ENCODE measurements around the gene PET100. TPM values are rescaled to one million over a fixed set of nuclear protein-coding genes. Genes with fewer than 3 reads are reported as not detected.

PET100 gene
- polyA plus RNA-seq, 2 of the 4 experiments (the other 2 are of a cell fraction), result 48.6 to 99.3 TPM

DNA sequence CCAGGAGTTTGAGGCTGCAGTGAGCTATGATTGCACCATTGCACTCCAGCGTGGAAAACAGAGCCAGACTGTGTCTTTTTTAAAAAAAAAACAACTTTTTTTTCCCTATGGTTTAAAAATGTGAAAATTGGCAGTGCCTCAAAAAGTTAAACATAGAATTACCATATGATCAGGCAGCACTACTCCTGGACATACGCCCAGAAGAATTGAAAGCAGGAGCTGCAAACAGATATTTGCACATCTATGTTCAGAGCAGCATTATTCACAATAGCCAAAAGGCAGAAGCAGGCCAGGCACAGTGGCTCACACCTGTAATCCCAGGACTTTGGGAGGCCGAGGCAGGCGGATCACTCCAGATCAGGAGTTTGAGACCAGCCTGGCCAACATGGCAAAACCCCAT lies 35.5 kb downstream of the PET100 start:
- ChIA-PET POLR2A (no interaction called here), CTCF (interaction anchor here (0.6 kb wide), 1 partner anchor 15 kb away, joined by 3 read pairs; no protein-coding TSS in a partner anchor)
- ATAC-seq, result no peak
- H3K4me3 ChIP-seq, result no peak overlapping the region
- no peak overlapping the region for H3K27ac ChIP-seq
- no peaks in the 10 kb centered on the region for H3K4me1 ChIP-seq
- TF ChIP-seq, protein P1, sequence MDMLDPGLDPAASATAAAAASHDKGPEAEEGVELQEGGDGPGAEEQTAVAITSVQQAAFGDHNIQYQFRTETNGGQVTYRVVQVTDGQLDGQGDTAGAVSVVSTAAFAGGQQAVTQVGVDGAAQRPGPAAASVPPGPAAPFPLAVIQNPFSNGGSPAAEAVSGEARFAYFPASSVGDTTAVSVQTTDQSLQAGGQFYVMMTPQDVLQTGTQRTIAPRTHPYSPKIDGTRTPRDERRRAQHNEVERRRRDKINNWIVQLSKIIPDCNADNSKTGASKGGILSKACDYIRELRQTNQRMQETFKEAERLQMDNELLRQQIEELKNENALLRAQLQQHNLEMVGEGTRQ (IDR thresholded peaks at IDR 0.05), result no peak
- no peak for TF ChIP-seq ZSCAN20 (CRISPR knock-in tag; IDR thresholded peaks at IDR 0.05)
- TF ChIP-seq NR3C1 (IDR thresholded peaks at IDR 0.05), result no peak
- TF ChIP-seq FOSL2 (IDR thresholded peaks at IDR 0.05), result no peak
- TF ChIP-seq FOSL2 (CRISPR knock-in tag; IDR thresholded peaks at IDR 0.05), result no peak
- no peak for TF ChIP-seq SREBF2 (IDR thresholded peaks at IDR 0.05)
- no peak for TF ChIP-seq TFCP2L1 (CRISPR knock-in tag; IDR thresholded peaks at IDR 0.05)
- no peak for TF ChIP-seq MYC (IDR thresholded peaks at IDR 0.05; ENCODE audit: borderline replicate concordance, low read length)
- TF ChIP-seq, protein P2, sequence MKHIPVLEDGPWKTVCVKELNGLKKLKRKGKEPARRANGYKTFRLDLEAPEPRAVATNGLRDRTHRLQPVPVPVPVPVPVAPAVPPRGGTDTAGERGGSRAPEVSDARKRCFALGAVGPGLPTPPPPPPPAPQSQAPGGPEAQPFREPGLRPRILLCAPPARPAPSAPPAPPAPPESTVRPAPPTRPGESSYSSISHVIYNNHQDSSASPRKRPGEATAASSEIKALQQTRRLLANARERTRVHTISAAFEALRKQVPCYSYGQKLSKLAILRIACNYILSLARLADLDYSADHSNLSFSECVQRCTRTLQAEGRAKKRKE (CRISPR knock-in tag; IDR thresholded peaks at IDR 0.05; ENCODE audit: low read depth), result no peak
- TF ChIP-seq EP300 (IDR thresholded peaks at IDR 0.05), result no peak
- TF ChIP-seq EHF (CRISPR knock-in tag; IDR thresholded peaks at IDR 0.05), result no peak
- no peak for TF ChIP-seq POLR2AphosphoS2 (conservative IDR thresholded peaks at IDR 0.05; ENCODE audit: low read length)
- no peak for TF ChIP-seq MAFK (IDR thresholded peaks at IDR 0.05; ENCODE audit: partially characterized antibody)
- TF ChIP-seq HOXA7 (CRISPR knock-in tag; IDR thresholded peaks at IDR 0.05), result no peak
- DNase-seq (ENCODE audit: low read depth in 1 of 2, low spot score in 1 of 2), result no peak
- no peaks in the 10 kb centered on the region for H3K9me3 ChIP-seq
- WGBS (ENCODE audit: missing lambda C conversion rate), result 61% methylated on average over 4 of the region's 4 CpGs
- no peak for FAIRE-seq
- no peak overlapping the region for H3K4me2 ChIP-seq

DNA sequence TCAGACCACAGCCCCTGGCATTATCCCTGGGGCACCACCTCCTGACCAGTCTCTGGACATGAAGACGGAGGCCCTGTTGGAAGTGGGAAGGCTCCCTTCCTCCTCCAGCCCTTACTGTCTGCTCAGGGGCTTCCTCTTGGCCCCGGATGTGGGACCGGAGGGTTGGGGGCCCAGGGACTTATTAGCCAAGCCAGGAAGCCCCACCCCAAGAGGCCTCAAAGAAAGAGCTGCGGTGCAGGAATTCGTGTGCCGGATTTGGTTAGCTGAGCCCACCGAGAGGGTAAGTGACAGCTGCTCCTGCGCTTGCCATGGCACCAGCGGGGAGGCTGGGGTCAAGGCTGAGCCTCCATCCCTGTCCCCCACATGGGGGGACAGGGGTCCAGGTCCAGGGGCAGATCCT lies 39.2 kb downstream of the PET100 start, which contains the start of gene RETN:
Gene RETN (plus strand): TSS at position 208 of the 400 bp plus-strand sequence. CDS start 278 bp downstream, outside the sequence.
- CTCF ChIA-PET, result interaction anchor here (0.9 to 5.7 kb wide), 7 partner anchors 10 to 131 kb away, joined by 3 to 34 read pairs (median 3); partner anchors contain the start of gene TRAPPC5

More for the DNA sequence above, 39.2 kb downstream of the PET100 start, which contains the start of gene RETN:
- no peak for TF ChIP-seq SMC3 (IDR thresholded peaks at IDR 0.05)
- no peak for TF ChIP-seq KDM1A (IDR thresholded peaks at IDR 0.05; ENCODE audit: low read depth)
- TF ChIP-seq CHD2 (IDR thresholded peaks at IDR 0.05; ENCODE audit: low read length, partially characterized antibody), result no peak
- TF ChIP-seq KDM5A (IDR thresholded peaks at IDR 0.05), result no peak
- TF ChIP-seq RCOR1 (IDR thresholded peaks at IDR 0.05; ENCODE audit: low read depth, low read length), result no peak
- TF ChIP-seq, protein P3, sequence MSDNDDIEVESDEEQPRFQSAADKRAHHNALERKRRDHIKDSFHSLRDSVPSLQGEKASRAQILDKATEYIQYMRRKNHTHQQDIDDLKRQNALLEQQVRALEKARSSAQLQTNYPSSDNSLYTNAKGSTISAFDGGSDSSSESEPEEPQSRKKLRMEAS (IDR thresholded peaks at IDR 0.05), result no peak
- TF ChIP-seq, protein P4, sequence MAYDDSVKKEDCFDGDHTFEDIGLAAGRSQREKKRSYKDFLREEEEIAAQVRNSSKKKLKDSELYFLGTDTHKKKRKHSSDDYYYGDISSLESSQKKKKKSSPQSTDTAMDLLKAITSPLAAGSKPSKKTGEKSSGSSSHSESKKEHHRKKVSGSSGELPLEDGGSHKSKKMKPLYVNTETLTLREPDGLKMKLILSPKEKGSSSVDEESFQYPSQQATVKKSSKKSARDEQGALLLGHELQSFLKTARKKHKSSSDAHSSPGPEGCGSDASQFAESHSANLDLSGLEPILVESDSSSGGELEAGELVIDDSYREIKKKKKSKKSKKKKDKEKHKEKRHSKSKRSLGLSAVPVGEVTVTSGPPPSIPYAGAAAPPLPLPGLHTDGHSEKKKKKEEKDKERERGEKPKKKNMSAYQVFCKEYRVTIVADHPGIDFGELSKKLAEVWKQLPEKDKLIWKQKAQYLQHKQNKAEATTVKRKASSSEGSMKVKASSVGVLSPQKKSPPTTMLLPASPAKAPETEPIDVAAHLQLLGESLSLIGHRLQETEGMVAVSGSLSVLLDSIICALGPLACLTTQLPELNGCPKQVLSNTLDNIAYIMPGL (CRISPR knock-in tag; IDR thresholded peaks at IDR 0.05; ENCODE audit: borderline replicate concordance), result no peak
- TF ChIP-seq POLR2A (IDR thresholded peaks at IDR 0.05; ENCODE audit: low read length), result no peak
- TF ChIP-seq ZNF302 (CRISPR knock-in tag; IDR thresholded peaks at IDR 0.05), result no peak
- TF ChIP-seq, protein P5, sequence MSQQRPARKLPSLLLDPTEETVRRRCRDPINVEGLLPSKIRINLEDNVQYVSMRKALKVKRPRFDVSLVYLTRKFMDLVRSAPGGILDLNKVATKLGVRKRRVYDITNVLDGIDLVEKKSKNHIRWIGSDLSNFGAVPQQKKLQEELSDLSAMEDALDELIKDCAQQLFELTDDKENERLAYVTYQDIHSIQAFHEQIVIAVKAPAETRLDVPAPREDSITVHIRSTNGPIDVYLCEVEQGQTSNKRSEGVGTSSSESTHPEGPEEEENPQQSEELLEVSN (IDR thresholded peaks at IDR 0.05; ENCODE audit: borderline replicate concordance, low read depth), result no peak
- no peak for TF ChIP-seq SREBF2 (IDR thresholded peaks at IDR 0.05)
- TF ChIP-seq JUN (IDR thresholded peaks at IDR 0.05), result no peak
- no peak for TF ChIP-seq HOXB13 (CRISPR knock-in tag; IDR thresholded peaks at IDR 0.05; ENCODE audit: low read depth)
- no peak for TF ChIP-seq ESRRA (IDR thresholded peaks at IDR 0.05; ENCODE audit: borderline replicate concordance, low read length)
- POLR2A ChIA-PET, result no interaction called here
- Histone ChIP-seq H3K27ac (no peak within 1 kb of the TSS), H3K4me2 (peak within 1 kb of the TSS; percentile 63), H3K4me3 (no peak within 1 kb of the TSS), H3K4me1 (no peaks in the 10 kb centered on the region), H3K9me3 (peaks cover 2% of the 10 kb centered on the region; the same call in 1 of the 3 replicates)
- no peak for DNase-seq (ENCODE audit: low read depth in 1 of 2, low spot score in 1 of 2)
- WGBS (ENCODE audit: missing lambda C conversion rate), result 62% methylated on average over 7 of the region's 9 CpGs
- FAIRE-seq, result no peak
- ATAC-seq, result peak in 1 of 2 experiments; percentile 40; a peak in 1 of 6 replicates

Measured in A549 (cell line).